ENCODE results near the gene CLDN22. TPM values are rescaled to one million over a fixed set of nuclear protein-coding genes. Genes with fewer than 3 reads are reported as not detected.

The CLDN22 gene
- total RNA-seq, 1 donor = not detected

- Histone ChIP-seq H3K4me1 (ENCODE audit: insufficient read depth, low read length) (peaks cover 3% of the 10 kb centered on the region), H3K4me3 (ENCODE audit: low read length) (no peak overlapping the region), H3K27me3 (ENCODE audit: insufficient read depth, low read length) (no peaks in the 10 kb centered on the region), H3K9me3 (ENCODE audit: low read depth, low read length) (no peaks in the 10 kb centered on the region)
Measured at GRCh38 chr4:183350317-183351071, 30.4 kb upstream of the CLDN22 start.

- no peaks in the 10 kb centered on the region for H3K27me3 ChIP-seq (ENCODE audit: insufficient read depth, low read length)
- H3K4me1 ChIP-seq (ENCODE audit: insufficient read depth, low read length) = peaks cover 3% of the 10 kb centered on the region
- no peak overlapping the region for H3K4me3 ChIP-seq (ENCODE audit: low read length)
Measured at GRCh38 chr4:183349673-183350072, 29.6 kb upstream of the CLDN22 start.

GRCh38 chr4:183348706-183349659 is 28.9 kb upstream of the CLDN22 start:
- Histone ChIP-seq H3K4me3 (ENCODE audit: low read length) (no peak overlapping the region), H3K9me3 (ENCODE audit: low read depth, low read length) (no peaks in the 10 kb centered on the region)

More at GRCh38 chr4:183349673-183350072, 29.6 kb upstream of the CLDN22 start:
- H3K9me3 ChIP-seq (ENCODE audit: low read depth, low read length) = no peaks in the 10 kb centered on the region

GRCh38 chr4:183348136-183348535 is 28.1 kb upstream of the CLDN22 start:
- no peaks in the 10 kb centered on the region for H3K9me3 ChIP-seq (ENCODE audit: low read depth, low read length)
- H3K4me3 ChIP-seq (ENCODE audit: low read length) = no peak overlapping the region
- H3K4me1 ChIP-seq (ENCODE audit: insufficient read depth, low read length) = peaks cover 6% of the 10 kb centered on the region
- H3K27me3 ChIP-seq (ENCODE audit: insufficient read depth, low read length) = peaks cover 3% of the 10 kb centered on the region

More at GRCh38 chr4:183348706-183349659, 28.9 kb upstream of the CLDN22 start:
- Histone ChIP-seq H3K4me1 (ENCODE audit: insufficient read depth, low read length) (peaks cover 3% of the 10 kb centered on the region), H3K27me3 (ENCODE audit: insufficient read depth, low read length) (no peaks in the 10 kb centered on the region)

GRCh38 chr4:183347566-183347965 is 27.5 kb upstream of the CLDN22 start:
- Histone ChIP-seq H3K9me3 (ENCODE audit: low read depth, low read length) (no peaks in the 10 kb centered on the region), H3K27me3 (ENCODE audit: insufficient read depth, low read length) (peaks cover 3% of the 10 kb centered on the region), H3K4me3 (ENCODE audit: low read length) (no peak overlapping the region), H3K4me1 (ENCODE audit: insufficient read depth, low read length) (peaks cover 8% of the 10 kb centered on the region)

GRCh38 chr4:183347146-183347545 is 27.1 kb upstream of the CLDN22 start:
- H3K27me3 ChIP-seq (ENCODE audit: insufficient read depth, low read length) = peaks cover 3% of the 10 kb centered on the region
- peaks cover 8% of the 10 kb centered on the region for H3K4me1 ChIP-seq (ENCODE audit: insufficient read depth, low read length)
- no peak overlapping the region for H3K4me3 ChIP-seq (ENCODE audit: low read length)
- no peaks in the 10 kb centered on the region for H3K9me3 ChIP-seq (ENCODE audit: low read depth, low read length)

- no peaks in the 10 kb centered on the region for H3K9me3 ChIP-seq (ENCODE audit: low read depth, low read length)
- peaks cover 8% of the 10 kb centered on the region for H3K4me1 ChIP-seq (ENCODE audit: insufficient read depth, low read length)
- peaks cover 3% of the 10 kb centered on the region for H3K27me3 ChIP-seq (ENCODE audit: insufficient read depth, low read length)
- H3K4me3 ChIP-seq (ENCODE audit: low read length) = no peak overlapping the region
Measured at GRCh38 chr4:183345261-183345660, 25.2 kb upstream of the CLDN22 start.

GRCh38 chr4:183344523-183345255 is 24.6 kb upstream of the CLDN22 start:
- Histone ChIP-seq H3K27me3 (ENCODE audit: insufficient read depth, low read length) (peaks cover 3% of the 10 kb centered on the region), H3K9me3 (ENCODE audit: low read depth, low read length) (no peaks in the 10 kb centered on the region), H3K4me1 (ENCODE audit: insufficient read depth, low read length) (peaks cover 8% of the 10 kb centered on the region), H3K4me3 (ENCODE audit: low read length) (no peak overlapping the region)

GRCh38 chr4:183343730-183344129 is 23.7 kb upstream of the CLDN22 start:
- Histone ChIP-seq H3K27me3 (ENCODE audit: insufficient read depth, low read length) (peaks cover 3% of the 10 kb centered on the region), H3K4me3 (ENCODE audit: low read length) (no peak overlapping the region), H3K9me3 (ENCODE audit: low read depth, low read length) (no peaks in the 10 kb centered on the region), H3K4me1 (ENCODE audit: insufficient read depth, low read length) (peaks cover 4% of the 10 kb centered on the region)

- H3K4me1 ChIP-seq (ENCODE audit: insufficient read depth, low read length) = peaks cover 4% of the 10 kb centered on the region
- peaks cover 3% of the 10 kb centered on the region for H3K27me3 ChIP-seq (ENCODE audit: insufficient read depth, low read length)
- H3K4me3 ChIP-seq (ENCODE audit: low read length) = no peak overlapping the region
- no peaks in the 10 kb centered on the region for H3K9me3 ChIP-seq (ENCODE audit: low read depth, low read length)
Measured at GRCh38 chr4:183342541-183343533, 22.8 kb upstream of the CLDN22 start.

- no peaks in the 10 kb centered on the region for H3K27me3 ChIP-seq (ENCODE audit: insufficient read depth, low read length)
- no peak overlapping the region for H3K4me3 ChIP-seq (ENCODE audit: low read length)
- no peaks in the 10 kb centered on the region for H3K9me3 ChIP-seq (ENCODE audit: low read depth, low read length)
- no peaks in the 10 kb centered on the region for H3K4me1 ChIP-seq (ENCODE audit: insufficient read depth, low read length)
Measured at GRCh38 chr4:183337833-183338232, 17.8 kb upstream of the CLDN22 start.

- H3K9me3 ChIP-seq (ENCODE audit: low read depth, low read length) = no peaks in the 10 kb centered on the region
- H3K4me1 ChIP-seq (ENCODE audit: insufficient read depth, low read length) = no peaks in the 10 kb centered on the region
- no peak overlapping the region for H3K4me3 ChIP-seq (ENCODE audit: low read length)
- H3K27me3 ChIP-seq (ENCODE audit: insufficient read depth, low read length) = no peaks in the 10 kb centered on the region
Measured at GRCh38 chr4:183337349-183337748, 17.3 kb upstream of the CLDN22 start.

- Histone ChIP-seq H3K27me3 (ENCODE audit: insufficient read depth, low read length) (no peaks in the 10 kb centered on the region), H3K4me1 (ENCODE audit: insufficient read depth, low read length) (no peaks in the 10 kb centered on the region), H3K9me3 (ENCODE audit: low read depth, low read length) (no peaks in the 10 kb centered on the region), H3K4me3 (ENCODE audit: low read length) (no peak overlapping the region)
Measured at GRCh38 chr4:183335369-183335940, 15.4 kb upstream of the CLDN22 start.
